ENCODE data around the gene PODN.

GRCh38 chr1:53123453-53124140 lies 61.6 kb downstream of the PODN start:
- TF ChIP-seq CTCF (IDR thresholded peaks at IDR 0.05; ENCODE audit: low read depth, low read length): no peak
- TF ChIP-seq EZH2phosphoT487 (IDR thresholded peaks at IDR 0.05; ENCODE audit: low read depth): no peak
